ENCODE data around the gene GPR162.
"Not testable (repeated sequence)": the region's sequence is repeated elsewhere in the genome, so short reads cannot be mapped to it uniquely, and the experiment has no call there.

The GPR162 gene

DNA sequence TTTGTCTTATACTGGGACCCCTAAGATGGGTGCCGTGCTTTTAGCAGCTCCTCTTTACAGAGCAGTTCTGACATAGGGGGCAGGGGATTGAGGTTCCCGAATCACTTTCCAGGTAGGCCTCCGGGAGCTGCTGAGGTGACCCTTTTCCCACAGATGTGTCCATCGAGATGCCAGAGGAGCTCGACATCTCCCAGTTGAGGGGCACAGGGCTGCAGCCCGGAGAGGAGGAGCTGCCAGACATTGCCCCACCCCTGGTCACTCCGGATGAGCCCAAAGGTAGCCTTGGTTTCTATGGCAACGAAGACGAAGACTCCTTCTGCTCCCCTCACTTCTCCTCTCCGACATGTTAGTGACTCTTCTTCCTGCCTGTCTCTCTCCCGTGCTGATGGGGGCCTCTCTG, 41.4 kb downstream of the GPR162 start:
- no peak for DNase-seq

DNA sequence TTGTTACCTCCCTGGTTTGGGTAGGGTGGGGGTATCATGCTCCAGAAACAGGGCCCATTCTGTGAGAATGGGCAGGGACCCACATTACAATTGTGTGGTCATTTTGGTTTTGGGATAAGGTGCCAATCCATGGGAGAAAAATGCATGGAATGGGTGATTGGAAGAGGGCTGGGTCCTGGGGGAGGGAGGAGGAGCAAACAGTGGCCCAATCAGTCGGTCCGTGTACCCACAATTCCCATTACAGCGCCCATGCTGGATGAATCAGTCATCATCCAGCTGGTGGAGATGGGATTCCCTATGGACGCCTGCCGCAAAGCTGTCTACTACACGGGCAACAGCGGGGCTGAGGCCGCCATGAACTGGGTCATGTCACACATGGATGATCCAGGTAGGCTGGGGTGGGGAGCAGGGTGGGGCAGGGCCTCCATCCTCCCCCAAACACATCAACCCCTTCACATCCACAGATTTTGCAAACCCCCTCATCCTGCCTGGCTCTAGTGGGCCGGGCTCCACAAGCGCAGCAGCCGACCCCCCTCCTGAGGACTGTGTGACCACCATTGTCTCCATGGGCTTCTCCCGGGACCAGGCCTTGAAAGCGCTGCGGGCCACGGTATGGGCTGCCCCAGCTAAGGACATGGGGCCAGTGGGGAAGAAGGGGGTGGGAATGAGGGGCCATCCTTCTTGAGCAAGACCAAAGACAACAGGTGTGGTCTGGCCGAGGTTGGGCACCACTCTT, 42.1 kb downstream of the GPR162 start:
- DNase-seq: no peak

DNA sequence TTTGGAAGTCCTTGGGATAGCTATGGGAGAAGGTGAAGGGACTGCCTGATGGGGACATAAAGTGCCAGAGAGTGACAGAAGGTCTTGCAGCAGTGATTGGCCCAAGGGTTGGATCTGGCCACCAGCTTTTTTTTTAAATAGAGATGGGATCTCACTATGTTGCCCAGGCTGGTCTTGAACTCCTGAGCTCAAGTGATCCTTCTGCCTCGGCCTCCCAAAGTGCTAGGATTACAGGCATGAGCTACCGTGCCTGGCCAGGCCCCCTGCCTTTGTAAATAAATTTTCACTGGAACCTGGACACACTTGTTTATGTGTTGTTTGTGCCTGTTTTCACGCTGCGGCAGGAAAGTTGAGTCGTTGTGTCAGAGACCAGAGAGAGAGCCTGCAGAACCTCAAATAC, 43.7 kb downstream of the GPR162 start:
- not testable (repeated sequence) for DNase-seq

DNA sequence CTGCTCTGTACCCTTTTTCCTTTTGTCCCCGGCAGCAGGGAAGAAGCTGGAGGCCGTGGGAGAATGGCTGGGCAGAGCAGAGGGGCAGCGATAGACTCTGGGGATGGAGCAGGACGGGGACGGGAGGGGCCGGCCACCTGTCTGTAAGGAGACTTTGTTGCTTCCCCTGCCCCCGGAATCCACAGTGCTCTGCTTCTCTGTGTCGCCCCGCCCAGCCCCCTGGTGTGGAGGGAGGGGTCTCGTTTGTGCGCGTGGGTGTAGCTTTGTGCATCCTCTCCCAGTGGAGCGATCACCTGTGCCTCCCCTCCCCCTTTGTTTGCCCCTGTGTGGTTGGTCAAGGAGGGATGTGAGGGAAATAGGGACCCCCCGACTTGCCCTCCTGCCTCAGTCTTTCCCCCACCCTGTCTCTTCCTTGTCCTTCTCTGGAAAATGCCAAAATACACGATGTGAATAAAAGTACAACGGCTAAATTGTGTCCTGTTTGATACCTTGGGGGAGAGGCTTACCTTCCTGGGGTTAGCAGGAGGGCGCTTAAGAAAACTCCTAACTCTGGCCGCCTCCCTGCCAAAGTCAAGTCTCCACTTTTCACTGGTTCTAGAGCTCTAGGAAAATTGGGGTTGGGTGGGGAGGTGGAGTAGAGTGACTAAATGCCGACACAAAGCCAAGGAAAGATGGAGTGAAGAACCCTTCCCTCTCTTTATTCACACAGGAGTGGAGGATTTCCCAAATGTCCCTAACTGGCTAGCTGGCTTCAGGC, 44.7 kb downstream of the GPR162 start:
- no peak for DNase-seq

DNA sequence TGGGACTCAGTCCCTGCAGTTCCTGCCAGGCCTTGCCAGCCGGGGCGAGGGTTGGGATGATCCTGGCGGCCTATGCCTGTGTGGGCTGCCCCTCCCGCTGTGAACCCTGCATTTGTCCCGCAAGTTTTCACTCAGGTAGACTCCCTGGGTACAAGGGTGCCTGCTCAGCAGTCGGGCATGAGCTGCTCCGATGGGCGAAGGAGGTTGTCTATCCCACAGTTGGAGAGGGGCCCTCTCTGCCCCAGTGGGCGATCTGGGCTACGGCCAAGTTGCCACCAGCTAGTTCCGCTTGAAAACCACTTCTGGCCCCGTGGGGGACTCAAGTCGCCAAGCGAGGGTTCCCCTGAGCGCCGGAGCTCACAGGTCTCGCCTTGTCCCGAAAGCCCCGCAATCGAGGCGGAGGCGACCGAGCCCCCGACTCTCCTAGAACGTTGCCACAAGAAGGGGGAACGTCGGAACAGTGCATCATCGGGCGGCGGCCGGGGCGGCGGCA, 45.3 kb downstream of the GPR162 start:
- DNase-seq: no peak

DNA sequence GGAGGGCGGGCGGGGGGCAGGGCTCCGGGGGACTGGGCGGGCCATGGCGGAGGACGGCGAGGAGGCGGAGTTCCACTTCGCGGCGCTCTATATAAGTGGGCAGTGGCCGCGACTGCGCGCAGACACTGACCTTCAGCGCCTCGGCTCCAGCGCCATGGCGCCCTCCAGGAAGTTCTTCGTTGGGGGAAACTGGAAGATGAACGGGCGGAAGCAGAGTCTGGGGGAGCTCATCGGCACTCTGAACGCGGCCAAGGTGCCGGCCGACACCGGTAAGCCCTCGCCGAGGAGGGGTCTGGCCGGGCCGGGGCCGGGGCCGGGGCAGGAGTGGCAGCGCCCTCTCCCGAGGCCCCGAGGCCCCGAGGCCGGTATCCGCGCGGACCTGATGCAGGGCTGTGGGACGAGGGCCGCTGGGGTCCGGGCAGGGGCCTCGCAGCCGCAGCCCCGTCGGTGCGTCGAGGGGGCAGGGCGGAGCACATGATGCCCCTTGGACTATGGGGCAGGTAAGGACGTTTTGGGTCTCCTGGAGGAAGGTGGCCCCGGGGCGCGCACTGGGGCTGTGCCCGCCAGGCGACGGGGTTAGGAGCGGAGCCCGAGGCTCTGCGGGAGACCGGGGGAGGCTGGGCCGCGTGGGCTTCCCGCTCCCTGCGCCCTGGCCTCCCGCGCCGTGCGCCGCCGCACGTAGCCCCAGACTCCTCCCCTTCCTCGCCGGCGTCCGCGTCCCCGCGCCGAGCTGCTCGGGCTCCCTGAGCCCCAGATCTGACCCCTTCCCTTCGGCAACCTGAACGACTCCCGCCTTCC, 46.0 kb downstream of the GPR162 start, which contains the start of gene TPI1:
Gene TPI1 (plus strand): TSS at position 119 of the 798 bp plus-strand sequence. CDS start 36 bp downstream, at position 155.
- DNase-seq: no peak

DNA sequence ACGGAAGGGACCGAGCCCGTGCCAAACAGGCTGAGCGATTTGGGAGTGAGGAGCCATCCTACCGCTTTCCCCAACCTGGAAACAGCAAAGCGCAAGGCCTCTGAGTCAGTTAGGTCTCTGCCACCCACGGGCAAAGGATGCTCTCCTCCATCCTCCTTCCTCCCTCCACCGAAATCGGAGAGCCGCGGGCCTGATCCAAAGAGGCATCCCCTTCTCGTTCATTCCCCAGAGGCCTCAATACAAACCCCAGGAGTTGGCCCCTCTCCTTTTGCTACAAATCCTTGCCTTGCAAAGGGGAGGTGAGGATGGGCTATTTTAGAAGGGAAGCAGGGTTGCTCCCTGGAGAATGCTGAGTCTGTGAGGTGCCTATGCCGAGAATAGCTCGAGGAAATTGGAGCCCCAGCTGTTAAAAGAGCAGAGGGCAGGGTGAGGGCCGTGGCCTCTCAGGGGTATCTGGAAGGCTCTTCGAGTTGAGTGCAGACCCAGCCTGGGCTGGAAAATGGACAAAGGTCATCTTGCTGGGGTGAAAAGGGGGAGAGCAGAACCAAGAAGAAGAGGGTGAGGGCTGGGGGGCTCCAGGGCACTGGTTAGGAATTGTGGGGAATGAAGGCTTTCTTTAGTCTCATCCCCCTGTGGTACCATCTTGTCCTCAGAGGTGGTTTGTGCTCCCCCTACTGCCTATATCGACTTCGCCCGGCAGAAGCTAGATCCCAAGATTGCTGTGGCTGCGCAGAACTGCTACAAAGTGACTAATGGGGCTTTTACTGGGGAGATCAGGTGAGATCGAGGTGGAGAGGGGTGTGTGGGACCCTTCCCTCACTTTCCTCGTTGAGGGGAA, 46.8 kb downstream of the GPR162 start:
- DNase-seq: no peak

DNA sequence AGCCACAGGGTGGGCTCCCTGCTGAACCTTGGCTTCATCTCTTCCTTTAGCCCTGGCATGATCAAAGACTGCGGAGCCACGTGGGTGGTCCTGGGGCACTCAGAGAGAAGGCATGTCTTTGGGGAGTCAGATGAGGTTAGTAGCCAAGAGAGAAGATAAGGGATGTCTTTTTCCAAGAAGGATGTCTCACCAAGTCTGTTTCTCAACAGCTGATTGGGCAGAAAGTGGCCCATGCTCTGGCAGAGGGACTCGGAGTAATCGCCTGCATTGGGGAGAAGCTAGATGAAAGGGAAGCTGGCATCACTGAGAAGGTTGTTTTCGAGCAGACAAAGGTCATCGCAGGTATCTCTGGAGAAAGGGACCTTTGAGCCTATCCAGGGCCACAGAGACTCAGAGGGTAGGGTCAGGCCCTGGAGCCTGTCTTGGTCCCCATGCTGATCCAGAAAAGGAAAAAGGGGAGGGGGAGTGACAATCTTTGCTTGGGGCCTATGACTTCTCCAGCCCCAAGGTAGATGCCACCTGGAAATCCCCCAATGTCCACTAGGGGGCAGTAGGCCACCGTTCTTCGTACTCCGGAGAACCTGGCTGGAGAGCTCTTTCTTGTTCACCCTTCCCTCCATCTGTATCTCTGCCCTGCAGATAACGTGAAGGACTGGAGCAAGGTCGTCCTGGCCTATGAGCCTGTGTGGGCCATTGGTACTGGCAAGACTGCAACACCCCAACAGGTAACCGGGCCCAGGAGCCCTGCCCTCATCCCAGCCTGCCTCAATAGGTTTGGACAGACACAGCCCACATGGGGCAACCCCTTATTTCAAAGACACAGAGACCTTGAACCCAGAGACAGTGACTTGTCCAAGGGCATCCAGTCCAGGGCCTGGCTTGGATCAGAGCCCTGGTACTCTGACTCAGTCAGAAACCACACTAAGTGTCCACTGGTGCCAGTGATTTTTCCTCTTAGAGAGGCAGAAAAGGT, 47.7 kb downstream of the GPR162 start:
- no peak for DNase-seq

DNA sequence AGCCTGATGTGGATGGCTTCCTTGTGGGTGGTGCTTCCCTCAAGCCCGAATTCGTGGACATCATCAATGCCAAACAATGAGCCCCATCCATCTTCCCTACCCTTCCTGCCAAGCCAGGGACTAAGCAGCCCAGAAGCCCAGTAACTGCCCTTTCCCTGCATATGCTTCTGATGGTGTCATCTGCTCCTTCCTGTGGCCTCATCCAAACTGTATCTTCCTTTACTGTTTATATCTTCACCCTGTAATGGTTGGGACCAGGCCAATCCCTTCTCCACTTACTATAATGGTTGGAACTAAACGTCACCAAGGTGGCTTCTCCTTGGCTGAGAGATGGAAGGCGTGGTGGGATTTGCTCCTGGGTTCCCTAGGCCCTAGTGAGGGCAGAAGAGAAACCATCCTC, 48.7 kb downstream of the GPR162 start:
- not testable (repeated sequence) for DNase-seq

DNA sequence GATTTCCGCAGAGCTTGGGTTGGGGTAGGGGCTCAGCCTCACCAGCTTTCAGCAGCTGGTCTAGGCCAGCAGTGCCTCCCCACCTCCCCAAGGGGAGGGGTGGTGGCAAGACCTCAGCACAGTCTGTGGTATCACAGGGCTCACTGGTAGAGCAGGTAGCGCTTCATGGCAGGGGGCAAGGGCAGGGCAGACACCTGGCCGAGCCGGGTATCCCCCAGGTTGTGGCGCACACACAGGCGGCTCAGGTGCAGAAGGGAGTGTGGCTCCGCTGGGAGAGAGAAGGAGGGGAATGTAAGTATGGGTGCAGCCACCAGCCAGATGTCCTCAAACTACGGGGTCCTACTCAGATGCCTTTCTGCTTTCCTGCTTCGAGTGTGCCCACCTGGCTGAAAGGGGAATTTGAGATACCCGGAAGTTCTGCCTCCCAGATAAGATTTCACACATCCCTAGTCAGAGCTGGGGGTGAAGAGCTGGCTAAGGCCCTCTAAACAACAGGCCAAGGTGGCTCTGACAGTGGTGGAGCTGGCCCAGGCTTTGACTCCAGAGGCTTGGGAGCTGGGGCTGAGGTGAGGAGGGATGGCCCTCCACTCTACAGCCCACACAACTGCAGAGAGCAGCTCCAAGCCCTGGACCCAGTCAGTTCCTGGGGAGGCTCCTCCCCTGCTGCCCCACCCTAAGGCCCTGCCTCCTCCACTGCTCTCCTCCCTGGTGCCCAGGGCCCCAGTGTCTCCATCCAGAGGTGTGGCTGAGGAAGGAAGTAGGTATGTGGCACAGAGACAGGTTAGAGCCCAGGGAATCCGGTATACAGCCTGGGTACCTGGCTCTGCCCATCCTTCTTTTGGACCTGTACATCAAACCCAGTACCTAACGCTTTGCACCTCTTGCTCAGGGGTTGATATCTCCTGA, 49.7 kb downstream of the GPR162 start:
- DNase-seq: no peak

DNA sequence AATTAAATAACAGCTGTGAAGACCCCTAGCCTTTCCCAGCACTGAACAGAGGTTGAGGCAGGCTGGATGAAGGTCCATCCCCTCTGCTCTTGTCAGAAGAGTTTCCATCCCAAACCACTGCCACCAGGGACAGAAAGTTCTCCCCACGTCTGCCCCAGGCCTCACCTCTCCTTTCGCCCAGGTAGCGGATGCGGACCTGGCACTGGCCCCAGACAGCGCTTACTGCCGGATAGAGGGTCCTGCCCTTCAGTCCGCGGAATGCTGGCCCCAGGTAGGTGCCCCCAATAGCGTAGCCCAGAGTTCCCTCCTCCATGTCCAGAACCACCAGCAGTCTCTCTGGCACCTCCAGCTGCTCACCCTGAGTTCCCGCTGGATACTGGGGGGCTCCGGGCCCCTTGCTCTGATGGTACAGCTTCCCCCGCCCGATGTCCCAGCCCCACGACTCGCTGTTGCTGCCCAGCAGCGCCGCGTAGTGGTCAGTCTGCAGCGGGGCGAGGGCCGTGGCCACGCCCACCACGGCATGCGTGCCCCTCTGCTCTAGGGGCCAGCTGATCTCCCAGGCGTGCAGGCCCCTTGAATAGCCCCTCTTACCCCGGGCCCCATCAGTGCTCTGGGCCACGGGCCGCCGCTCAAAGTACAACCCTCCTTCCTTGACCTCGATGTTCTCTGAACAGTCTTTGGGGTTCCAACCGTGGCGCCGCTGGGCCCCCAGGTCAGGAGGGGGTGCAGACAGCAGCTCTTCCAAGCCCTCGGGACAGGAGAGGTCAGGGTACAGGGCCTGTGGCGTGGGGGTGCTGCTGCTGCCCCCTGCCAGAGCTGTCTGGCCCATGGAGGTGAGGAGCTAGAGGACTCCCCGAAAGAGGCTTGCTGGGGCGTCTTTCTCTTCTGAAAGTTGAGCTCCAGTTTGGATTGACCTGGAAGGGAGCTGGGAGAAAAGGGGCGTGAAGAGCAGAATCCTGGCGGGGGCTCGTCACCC, 50.7 kb downstream of the GPR162 start:
- no peak for DNase-seq

DNA sequence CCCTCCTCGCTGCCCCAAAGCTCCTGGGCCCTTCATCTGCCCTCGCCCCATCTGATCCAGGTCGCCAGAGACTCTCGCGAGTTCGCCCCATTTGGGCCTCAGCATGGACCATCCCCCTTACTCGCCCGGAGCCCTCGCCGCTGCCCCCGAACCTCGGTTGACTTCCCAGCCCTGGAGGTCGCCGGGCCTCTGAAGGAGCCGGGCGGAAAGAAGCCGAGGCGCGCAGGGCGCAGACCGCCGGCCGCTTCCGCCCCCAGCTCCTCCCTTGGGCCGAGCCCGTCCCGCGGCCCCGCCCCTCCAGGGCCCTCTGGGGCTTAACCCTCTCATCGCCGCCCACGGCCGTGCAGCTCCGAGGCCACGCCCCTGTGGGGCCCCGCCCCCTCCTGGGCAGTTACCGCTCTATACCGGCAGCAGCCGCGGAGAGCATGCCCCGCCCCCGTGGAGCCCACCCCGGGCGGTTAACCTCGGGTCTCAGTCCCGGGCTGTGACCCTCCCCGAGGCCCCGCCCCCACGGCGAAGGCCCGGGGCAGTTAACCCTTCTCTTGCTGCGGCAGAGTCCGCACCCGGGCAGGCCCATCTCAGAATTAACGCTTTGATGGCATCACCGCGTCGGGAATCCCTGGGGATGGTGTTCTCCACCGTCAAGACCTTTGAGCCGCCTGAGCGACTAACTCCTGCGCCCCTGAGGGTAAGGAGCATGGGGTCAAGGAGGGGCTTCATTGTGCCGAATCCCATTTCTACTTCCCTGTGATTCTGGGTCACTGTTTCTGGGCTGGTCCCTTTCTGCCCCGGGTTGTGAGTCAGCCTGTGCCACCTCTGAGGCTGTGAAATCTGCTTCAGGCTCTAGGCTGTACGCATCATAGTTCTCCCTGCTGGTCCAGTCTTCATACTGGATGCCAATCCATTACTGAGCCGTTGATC, 51.7 kb downstream of the GPR162 start, which contains the start of gene SPSB2:
Gene SPSB2 (minus strand): TSS at position 210 of the 921 bp plus-strand sequence. CDS start 402 bp downstream, outside the sequence.
- DNase-seq: peak; percentile 55

DNA sequence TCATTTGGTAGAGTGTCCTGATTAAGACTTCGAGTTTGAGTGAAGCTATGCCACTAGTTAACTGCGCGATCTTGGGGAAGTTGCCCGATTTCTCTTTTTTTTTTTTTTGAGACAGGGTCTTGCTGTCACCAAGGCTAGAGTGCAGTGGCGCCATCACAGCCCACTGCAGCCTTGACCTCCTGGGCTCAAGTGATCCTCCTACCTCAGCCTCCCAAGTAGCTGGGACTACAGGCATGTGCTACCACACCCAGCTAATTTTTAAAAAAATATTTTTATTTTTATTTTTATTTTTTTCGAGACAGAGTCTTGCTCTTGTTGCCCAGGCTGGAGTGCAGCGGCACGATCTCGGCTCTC, 52.4 kb downstream of the GPR162 start:
- not testable (repeated sequence) for DNase-seq
